ENCODE data around the gene SAMD4A.
A peak's percentile ranks its signal among the peaks of the same experiment; 100 is the strongest.
"Not testable (repeated sequence)": the region's sequence is repeated elsewhere in the genome, so short reads cannot be mapped to it uniquely, and the experiment has no call there.

Gene SAMD4A

DNA sequence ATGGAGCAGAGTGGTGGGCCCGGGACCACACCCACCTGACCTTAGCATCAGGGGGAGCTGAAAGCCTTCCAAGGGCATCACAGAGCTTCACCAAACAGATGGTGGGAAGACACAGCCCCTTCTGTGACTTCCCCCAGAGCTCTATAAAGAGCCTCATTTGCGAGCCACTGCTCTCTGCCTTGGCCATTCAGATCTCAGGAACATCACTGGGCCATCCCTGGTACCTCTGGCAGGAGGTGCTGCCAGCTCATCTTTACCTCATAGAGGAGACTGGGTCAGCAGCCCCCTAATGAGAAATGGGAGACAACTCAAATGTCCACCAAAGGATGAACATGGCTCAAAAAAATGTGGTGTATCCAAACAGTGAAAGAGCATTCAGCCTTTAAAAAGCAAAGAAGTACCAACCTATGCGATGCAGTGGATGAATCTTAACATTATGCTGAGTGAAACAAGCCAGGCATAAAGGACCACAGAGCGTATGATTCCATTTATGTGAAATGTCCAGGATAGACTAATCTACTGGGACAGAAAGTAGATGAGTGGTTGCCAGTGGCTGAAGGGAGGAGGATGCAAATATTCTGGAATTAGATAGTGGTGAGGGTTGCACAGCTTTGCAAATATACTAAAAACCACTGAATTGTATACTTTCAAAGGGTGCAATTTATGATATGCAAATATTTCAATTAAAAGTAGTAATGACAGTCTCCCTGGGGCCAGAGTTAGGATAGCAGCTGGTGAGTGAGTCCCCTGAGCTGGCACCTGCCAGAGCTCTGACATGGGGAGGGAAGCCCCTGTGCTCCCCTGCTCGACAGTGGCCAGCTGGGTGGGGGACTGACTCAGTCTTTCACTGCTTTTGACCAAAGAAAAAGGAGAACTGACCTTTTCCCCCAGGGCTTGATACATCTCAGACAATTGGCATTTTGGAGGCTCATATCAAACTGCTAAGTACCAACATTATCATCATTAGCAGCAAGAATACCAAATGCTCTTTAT lies 219.1 kb downstream of the SAMD4A start:
- no peak for DNase-seq

DNA sequence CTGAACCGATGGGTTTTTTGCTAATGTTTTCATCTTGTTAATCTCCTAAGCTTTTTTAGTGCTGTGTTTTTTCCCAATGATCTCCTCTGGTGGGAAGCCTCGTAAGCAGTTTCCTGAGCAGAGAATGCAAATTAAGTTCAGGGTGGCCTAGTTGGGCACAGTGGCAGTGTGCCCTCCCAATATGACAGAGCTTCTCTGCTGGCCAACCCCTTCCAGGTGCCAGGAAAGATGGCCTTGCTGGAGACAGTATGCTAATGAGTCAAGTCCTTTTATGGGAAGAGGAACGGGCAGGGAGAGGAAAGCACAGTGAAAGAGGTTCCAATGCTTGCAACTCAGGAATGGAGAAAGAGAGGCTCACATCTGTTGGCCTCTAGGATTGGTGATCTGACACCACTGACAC lies 219.9 kb downstream of the SAMD4A start:
- DNase-seq, result no peak

DNA sequence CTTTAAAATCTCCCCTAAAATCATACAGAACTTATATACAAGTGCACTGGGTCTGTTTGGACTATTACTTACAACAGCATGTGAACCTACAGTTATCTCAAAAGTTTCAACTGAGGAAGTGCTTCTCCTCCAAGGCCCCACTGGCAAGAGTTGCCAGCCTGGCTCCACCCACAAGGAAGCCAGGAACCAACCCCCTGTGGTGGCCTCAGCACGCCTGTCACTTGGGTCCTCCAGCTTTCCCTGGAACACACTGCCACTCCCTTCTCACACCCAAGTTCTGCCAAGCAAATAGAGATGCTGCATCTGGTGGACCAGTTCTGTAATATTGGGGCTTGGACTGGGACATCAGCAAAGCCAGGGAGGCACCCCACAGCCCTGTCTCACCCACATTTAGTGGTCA lies 220.3 kb downstream of the SAMD4A start:
- DNase-seq, result no peak

- DNase-seq, result no peak
Measured at GRCh38 chr14:54788701-54789100, 221.8 kb downstream of the SAMD4A start.

DNA sequence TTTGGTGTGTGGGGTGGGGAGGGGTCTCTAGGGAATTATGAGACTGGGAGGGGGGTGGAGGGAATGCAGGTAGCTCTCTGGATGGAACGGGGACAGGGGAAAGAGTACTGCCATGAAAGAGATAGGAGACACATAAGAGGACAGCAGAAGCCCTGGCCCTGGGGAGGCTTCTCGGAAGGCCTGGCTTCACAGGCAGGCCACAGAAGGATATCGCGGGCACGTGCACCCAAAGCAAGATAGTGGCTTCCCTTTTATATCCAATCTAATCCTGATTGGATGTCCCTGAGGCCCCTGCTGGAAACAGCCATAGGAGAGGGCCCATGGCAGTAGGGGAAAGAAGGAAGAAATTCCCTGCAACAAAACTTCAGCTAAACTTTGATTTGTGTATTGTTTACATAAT lies 222.2 kb downstream of the SAMD4A start:
- no peak for DNase-seq

DNA sequence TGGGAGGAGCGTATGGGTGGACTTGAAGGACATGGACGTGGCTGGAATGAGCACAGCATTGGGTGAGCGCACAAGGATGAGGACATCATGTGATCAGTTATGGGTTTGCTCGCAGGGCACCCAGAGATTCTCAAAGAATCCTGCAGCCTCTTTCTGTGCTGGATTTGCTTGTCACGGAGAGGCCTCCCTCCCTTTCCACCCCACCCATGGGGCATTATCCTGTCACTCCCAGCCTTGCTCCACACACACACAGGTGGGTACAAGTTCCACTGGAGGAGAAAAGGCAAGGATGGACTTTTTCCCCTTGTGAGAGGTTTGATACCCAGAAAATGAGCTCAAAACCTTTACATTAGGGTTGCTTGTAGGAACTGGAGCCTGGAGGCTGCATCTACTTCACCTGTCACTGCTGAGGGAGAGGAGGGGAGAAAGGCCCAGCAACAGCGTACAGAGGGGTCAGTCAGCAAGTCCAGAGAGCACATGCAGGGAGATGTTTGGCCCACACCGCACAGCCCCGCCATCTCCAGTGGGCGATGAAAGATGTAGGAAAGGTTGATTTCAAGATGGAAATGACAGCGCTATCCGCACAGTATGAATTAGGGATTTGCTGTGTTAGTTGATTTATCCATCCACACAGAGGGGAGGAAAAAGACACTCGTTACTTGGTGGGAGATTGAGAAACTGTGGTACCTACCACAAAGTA lies 223.0 kb downstream of the SAMD4A start:
- DNase-seq, result no peak

DNA sequence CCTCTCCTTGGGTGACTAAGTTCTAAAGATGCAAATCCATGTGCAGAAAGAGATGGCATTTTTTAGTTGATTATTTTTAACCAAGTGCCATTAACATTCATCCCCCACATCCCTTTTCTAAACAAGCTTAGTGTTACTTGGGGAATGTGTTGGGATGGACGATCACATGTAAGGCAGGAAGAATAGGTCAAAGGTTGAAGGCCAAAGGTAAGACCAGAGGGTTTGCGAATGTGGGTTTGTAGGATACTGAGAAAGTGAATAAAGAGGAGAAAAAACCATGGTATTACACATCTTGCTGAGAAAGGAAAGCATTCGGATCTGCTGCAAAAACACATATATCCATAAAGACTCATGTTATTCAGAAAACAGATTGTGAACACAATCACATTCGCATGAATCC lies 224.1 kb downstream of the SAMD4A start:
- no peak for DNase-seq

- DNase-seq, result no peak
Measured at GRCh38 chr14:54792288-54792687, 225.4 kb downstream of the SAMD4A start.

DNA sequence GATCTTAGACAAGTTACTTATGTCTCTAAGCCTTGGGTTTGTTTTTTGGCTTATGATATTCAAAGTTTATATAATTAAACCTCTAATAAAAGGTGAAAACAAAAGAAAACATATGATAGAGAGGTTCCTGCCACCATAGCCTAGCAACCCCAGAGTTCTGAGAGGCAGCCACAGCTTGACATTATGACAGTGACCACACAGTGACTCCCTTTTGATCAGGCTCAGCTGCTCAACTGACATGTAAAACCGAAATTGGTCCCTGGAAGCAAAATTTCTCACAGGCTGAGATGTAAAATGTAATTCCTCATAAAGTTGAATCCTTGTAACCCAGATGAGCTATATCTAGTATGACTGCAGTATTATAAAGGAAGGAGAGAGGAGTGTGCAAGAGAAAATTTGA lies 227.2 kb downstream of the SAMD4A start:
- DNase-seq, result no peak

DNA sequence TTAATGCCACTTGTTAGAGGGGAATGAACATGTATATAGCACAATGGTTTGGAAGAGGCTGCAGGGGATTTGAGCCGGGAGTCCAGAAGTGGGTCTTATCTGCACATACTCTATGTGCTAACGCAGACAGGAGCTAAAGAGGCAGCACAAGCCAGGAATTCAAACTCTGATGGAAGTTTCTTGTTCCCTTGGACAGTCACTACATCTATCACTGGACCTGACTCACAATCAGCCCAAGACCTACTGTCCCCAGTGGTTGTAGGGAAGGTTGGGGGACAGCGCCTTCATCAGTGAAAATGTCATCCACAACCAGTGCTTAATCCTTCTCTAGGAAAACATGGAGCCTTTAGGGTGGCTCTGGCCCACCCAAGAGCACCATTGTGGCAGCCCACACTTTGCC lies 227.9 kb downstream of the SAMD4A start:
- DNase-seq, result no peak

- no peak for DNase-seq
Measured at GRCh38 chr14:54796961-54797360, 230.0 kb downstream of the SAMD4A start.

DNA sequence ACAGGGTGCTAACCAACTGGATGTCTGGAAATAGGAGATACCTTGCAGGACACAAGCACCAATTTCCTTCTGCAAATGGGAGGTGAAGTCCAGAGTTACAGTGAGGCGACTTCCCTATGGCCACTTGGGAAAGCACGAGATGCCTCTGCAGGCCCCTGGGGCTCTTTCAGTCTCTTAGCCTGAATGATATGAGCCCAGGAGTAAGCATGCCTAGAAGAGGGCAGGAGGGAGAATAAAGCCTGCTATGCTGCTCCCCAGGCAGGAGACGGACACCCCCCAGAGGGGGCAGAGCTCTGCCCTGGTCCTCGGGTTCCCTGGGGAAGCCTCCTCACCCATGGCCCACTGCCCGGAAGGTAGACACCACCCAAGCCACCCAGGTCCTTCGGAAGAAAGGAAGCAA lies 230.6 kb downstream of the SAMD4A start:
- DNase-seq, result no peak

GRCh38 chr14:54797986-54798385 lies 231.1 kb downstream of the SAMD4A start:
- no peak for DNase-seq

- no peak for DNase-seq
Measured at GRCh38 chr14:54798465-54799124, 231.7 kb downstream of the SAMD4A start.

DNA sequence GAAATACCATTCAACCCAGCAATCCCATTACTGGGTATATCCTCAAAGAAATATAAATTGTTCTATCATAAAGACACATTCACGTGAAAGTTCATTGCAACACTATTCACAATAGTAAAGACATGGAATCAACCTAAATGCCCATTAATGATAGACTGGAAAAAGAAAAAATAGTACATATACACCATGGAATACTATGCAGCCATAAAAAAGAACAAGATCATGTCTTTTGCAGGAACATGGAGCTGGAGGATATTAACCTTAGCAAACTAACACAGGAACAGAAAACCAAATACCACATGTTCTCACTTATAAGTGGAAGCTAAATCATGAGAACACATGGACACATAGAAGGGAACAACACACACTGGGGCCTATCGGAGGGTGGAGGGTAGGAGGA lies 234.6 kb downstream of the SAMD4A start:
- not testable (repeated sequence) for DNase-seq

DNA sequence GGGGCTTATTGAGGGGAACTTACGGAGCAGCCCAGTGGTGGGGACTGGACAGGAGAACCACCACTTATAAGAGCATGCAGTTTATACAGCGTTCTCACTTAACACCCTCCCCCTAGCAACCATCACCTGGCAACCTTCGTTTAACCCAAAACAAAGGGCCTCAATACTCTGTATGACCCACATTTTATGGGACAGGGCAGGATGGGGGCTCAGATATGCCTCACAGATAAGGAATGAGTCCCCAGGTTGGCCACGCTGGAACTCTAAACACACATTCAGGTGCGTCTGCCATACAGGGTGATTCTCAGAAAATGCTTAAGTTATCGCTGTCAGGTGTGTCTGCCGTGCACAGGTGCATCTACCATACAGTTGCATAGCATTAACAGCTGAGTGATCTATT lies 236.5 kb downstream of the SAMD4A start:
- DNase-seq, result no peak

- no peak for DNase-seq
Measured at GRCh38 chr14:54803926-54804537, 237.1 kb downstream of the SAMD4A start.

DNA sequence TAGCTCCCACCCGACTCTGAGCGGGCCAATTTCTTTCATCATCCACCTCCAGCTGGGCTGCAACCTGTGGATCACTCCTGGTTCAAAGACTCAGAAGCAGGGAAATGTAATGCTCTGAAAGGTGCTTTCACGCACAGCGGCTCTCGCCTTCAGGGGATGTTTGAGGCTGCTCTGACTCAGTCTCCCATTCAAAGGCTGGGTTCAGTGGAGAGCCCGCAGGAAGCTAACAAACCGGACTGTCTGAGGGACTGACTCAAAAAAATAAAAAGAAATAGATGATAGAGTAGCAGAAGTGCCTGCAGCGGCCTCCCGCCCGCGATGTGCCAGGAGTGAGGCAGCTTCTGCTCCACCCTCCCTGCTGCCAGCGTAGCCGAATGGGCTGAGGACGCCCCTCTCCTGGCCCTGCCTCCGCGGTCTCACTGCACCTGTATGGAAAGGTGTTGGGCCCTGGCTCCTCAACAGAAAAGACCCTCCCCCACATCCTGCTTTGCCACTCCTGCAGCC lies 237.7 kb downstream of the SAMD4A start:
- no peak for DNase-seq

- no peak for DNase-seq
Measured at GRCh38 chr14:54805070-54805444, 238.1 kb downstream of the SAMD4A start.

DNA sequence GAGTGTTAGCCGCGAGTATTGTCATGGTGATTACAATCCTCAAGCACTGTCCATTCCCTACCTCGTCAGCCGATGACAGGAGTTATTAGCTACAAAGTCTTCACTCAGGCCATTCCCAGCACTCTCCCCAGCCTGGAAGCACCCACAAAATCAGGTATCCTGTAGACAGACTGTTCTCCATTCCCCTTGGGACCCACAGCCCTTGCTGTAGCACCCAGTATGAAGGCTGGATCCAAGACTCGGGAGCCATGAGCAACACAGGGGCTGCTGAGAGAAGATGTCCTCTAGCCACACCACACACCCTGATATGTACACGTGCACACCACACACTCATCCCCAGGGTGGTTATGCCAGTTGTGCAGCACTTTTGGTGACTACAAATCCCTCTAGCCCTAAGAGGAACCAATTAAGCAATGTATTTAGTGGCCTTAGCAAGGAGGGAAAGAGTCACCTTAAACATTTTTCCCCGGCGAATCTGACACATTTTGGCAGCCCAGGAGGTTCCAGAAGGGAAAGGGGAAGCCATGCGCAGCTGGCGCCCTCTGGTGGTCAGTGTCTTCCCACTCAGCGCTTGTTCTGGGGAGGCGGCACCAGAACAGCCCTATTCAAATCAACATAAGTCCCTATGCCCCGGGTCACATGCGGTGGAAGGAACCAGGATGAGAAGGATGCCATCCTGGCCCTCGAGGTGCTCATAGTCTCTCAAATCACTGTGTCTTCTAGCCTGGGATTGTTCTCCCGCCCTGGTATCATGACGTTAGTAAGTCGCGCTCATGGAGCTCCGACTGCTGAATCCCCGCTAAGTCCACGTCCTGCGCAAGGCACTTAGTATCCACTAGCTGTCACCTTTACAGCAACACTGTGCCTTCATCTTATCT lies 238.8 kb downstream of the SAMD4A start:
- peak; percentile 79 for DNase-seq

GRCh38 chr14:54806616-54807015 lies 239.7 kb downstream of the SAMD4A start:
- DNase-seq, result no peak

- DNase-seq, result no peak
Measured at GRCh38 chr14:54807428-54807827, 240.5 kb downstream of the SAMD4A start.

Data from NCI-H1105 treated with DMSO at 0.1 percent for 48 hours (cell line).